GM18858 (cell line): ENCODE measurements around the gene RER1.

Source experiments
- ATAC-seq: cut with Tn5 transposase; IDR thresholded peaks from one replicate; pipeline ENCODE4 v1.9.1; 2021; ENCODE audit not compliant: unreplicated experiment

The RER1 gene

GRCh38 chr1:2388004-2388913 lies 3.4 kb upstream of the RER1 start:
- no peak for ATAC-seq

GRCh38 chr1:2389644-2390043 lies 2.0 kb upstream of the RER1 start:
- ATAC-seq = no peak

GRCh38 chr1:2391931-2392509 lies 379 bp downstream of the RER1 start:
- ATAC-seq = no peak

- no peak for ATAC-seq
Observed at GRCh38 chr1:2392686-2393085, 1.0 kb downstream of the RER1 start.

- no peak for ATAC-seq
Observed at GRCh38 chr1:2393471-2393877, 1.8 kb downstream of the RER1 start.

- ATAC-seq = no peak
Observed at GRCh38 chr1:2394220-2394619, 2.6 kb downstream of the RER1 start.

- no peak for ATAC-seq
Observed at GRCh38 chr1:2394761-2395160, 3.1 kb downstream of the RER1 start.

GRCh38 chr1:2395245-2395644 lies 3.6 kb downstream of the RER1 start:
- no peak for ATAC-seq

- ATAC-seq = no peak
Observed at GRCh38 chr1:2396059-2396458, 4.4 kb downstream of the RER1 start.

GRCh38 chr1:2396476-2396875 lies 4.8 kb downstream of the RER1 start:
- no peak for ATAC-seq

- ATAC-seq = no peak
Observed at GRCh38 chr1:2397007-2397679, 5.5 kb downstream of the RER1 start.

- no peak for ATAC-seq
Observed at GRCh38 chr1:2398871-2399270, 7.2 kb downstream of the RER1 start.

- no peak for ATAC-seq
Observed at GRCh38 chr1:2399890-2400575, 8.4 kb downstream of the RER1 start.

- no peak for ATAC-seq
Observed at GRCh38 chr1:2400576-2400909, 8.9 kb downstream of the RER1 start.

GRCh38 chr1:2400950-2401649 lies 9.5 kb downstream of the RER1 start:
- no peak for ATAC-seq

GRCh38 chr1:2402420-2402819 lies 10.8 kb downstream of the RER1 start:
- ATAC-seq = no peak

- ATAC-seq = no peak
Observed at GRCh38 chr1:2403273-2403672, 11.6 kb downstream of the RER1 start.

- ATAC-seq = no peak
Observed at GRCh38 chr1:2404142-2404889, 12.7 kb downstream of the RER1 start.

- no peak for ATAC-seq
Observed at GRCh38 chr1:2404890-2405511, 13.4 kb downstream of the RER1 start.
